Muscle of arm (tissue), 12 donors: ENCODE data around the gene TTYH2. TPM values are rescaled to one million over a fixed set of nuclear protein-coding genes. Genes with fewer than 3 reads are reported as not detected.

Source experiments
- DNase-seq: peaks from one replicate; pipeline ENCODE4 v3.0.0-alpha.2; 2013
- polyA plus RNA-seq, 12 donors: library from polyadenylated mRNA; unstranded; fragments of 120-200 nt; gene quantifications; one replicate each; pipeline ENCODE4 v1.2.1, GENCODE V29; 2013; ENCODE audit not compliant: insufficient read length in 12 of 12

The TTYH2 gene
- polyA plus RNA-seq, 12 donors = 42.1 to 99.1 (median 68.3) TPM; not detected in 1

GRCh38 chr17:74190807-74191406 lies 22.5 kb upstream of the TTYH2 start:
- peak; percentile 38 for DNase-seq

- DNase-seq = peak; percentile 20
Observed at GRCh38 chr17:74192950-74193781, 20.2 kb upstream of the TTYH2 start.

GRCh38 chr17:74194682-74195081 lies 18.7 kb upstream of the TTYH2 start:
- DNase-seq = no peak

GRCh38 chr17:74196541-74197317 lies 16.6 kb upstream of the TTYH2 start:
- DNase-seq = no peak

GRCh38 chr17:74197801-74198200 lies 15.6 kb upstream of the TTYH2 start:
- no peak for DNase-seq

GRCh38 chr17:74198694-74199093 lies 14.7 kb upstream of the TTYH2 start:
- no peak for DNase-seq

- DNase-seq = peak; percentile 36
Observed at GRCh38 chr17:74199306-74200092, 13.9 kb upstream of the TTYH2 start.

GRCh38 chr17:74200112-74200511 lies 13.3 kb upstream of the TTYH2 start:
- no peak for DNase-seq

GRCh38 chr17:74201250-74201649 lies 12.1 kb upstream of the TTYH2 start:
- peak; percentile 54 for DNase-seq

- no peak for DNase-seq
Observed at GRCh38 chr17:74201948-74202347, 11.4 kb upstream of the TTYH2 start.

- DNase-seq = no peak
Observed at GRCh38 chr17:74202938-74203337, 10.4 kb upstream of the TTYH2 start.

GRCh38 chr17:74203439-74204240 lies 9.7 kb upstream of the TTYH2 start, which contains the start of gene RPL38:
Gene RPL38, plus strand, starts transcription at chr17:74203678. Its CDS starts 278 bp downstream, at chr17:74203956.
- peak; percentile 97 for DNase-seq

GRCh38 chr17:74204474-74204873 lies 8.9 kb upstream of the TTYH2 start:
- DNase-seq = no peak

- DNase-seq = no peak
Observed at GRCh38 chr17:74205274-74205673, 8.1 kb upstream of the TTYH2 start.

- no peak for DNase-seq
Observed at GRCh38 chr17:74206332-74206818, 7.0 kb upstream of the TTYH2 start.

GRCh38 chr17:74210191-74211140 lies 2.9 kb upstream of the TTYH2 start:
- DNase-seq = peak; percentile 69

- DNase-seq = no peak
Observed at GRCh38 chr17:74211141-74211911, 2.0 kb upstream of the TTYH2 start.

- DNase-seq = peak; percentile 23
Observed at GRCh38 chr17:74211912-74212208, 1.5 kb upstream of the TTYH2 start.
